DMS79 treated with DMSO at 0.1 percent for 48 hours (cell line): ENCODE data around the gene NF1.

Source experiments
- DNase-seq: peaks from one replicate; lab custom pipeline; 2025; lab: John Stamatoyannopoulos, UW

Gene NF1

DNA sequence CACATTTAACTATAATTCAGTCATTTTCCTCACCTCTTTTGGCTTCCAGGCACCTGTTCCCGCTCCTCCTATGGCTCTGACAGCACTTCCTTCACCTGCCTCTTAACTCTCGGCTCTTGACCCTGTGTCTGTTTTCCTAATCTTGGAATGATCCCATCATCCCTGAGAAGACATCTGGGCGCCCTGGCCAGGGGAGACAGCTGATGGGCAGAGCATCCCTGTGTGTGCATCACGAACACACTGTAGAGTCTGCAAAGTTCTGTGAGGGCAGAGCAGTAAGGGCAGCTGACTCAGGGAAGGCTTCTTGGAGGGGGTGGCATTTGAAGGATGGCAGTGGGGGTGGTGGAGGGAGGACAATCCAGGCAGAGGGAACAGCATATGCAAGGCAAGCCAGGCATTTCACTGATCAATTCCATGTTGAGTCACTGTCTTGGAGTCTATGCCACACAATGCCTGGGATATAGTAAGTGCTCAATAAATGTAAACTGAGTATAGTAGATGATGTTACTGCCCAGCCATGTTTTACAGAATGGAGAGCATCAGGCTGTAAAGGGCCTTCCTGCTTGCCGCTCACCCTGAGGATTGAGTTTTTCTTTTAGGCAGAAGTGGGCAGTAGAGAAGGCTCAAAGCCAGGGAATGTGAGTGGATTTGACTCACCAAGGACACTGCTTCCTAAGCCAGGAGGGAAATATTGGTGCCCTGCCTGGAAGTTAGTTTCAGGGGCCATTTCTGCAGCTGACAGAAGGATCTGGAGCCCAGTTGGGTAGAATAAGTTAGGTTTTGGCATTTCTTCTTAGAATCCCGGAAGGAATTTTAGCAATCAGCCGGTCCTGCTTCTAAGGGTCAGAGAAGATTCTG, 290.9 kb downstream of the NF1 start:
- DNase-seq = no peak

DNA sequence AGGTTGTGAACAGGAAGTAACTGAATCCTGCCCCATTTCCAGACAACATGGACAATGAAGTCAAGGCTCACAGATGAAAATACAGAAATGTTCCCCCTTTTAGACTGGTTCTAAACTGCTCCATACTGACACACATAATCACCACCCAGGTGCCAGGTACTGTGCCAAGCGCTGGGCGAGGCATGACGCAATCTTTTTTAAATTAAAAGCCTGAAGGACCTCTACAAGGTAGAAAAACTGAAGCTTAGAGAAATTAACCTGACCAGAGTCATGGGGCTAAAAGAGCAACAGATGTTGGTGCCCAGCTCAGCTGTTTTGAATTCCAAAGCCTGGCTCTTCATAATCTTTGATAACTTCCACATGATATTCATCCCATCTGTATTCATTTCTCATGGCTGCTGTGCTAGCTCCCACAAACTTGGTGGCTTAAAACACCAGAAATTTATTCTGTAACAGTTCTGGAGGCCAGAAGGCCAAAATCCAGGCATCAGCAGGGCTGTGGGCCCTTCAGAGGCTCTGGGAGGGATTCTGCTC, 291.8 kb downstream of the NF1 start:
- no peak for DNase-seq

DNA sequence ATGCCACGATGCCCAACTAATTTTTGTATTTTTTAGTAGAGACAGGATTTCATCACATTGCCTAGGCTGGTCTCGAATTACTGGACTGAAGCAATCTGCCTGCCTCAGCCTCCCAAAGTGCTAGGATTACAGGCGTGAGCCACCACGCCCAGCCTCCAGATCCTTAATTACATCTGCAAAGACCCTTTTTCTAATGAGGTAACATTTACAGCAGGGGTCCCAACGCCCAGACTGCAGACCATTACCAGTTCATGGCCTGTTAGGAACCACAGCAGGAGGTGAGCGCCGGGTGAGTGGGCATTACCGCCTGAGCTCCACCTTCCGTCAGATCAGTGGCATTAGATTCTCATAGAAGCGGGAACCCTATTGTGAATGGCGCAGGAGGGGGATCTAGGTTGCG, 292.7 kb downstream of the NF1 start:
- no peak for DNase-seq

DNA sequence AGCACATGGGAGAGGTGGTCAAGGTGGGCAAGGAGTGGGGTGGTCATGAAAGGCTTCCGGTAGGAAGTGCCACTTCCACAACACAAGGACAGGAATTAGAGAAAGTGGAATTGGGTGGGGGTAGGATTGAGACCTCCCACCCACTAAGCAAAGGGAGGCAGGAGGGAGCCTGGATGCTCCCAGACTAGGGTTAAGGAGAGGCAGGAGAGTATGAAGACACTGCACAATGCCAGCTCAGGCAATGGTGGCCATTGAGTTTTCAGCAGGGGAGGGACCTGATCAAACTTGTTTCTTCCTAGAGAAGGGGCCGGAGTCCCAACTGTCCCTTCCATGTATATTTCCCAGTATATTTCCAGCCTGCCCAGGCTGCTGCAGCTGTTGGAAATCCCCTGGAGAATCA, 293.6 kb downstream of the NF1 start:
- DNase-seq = no peak

DNA sequence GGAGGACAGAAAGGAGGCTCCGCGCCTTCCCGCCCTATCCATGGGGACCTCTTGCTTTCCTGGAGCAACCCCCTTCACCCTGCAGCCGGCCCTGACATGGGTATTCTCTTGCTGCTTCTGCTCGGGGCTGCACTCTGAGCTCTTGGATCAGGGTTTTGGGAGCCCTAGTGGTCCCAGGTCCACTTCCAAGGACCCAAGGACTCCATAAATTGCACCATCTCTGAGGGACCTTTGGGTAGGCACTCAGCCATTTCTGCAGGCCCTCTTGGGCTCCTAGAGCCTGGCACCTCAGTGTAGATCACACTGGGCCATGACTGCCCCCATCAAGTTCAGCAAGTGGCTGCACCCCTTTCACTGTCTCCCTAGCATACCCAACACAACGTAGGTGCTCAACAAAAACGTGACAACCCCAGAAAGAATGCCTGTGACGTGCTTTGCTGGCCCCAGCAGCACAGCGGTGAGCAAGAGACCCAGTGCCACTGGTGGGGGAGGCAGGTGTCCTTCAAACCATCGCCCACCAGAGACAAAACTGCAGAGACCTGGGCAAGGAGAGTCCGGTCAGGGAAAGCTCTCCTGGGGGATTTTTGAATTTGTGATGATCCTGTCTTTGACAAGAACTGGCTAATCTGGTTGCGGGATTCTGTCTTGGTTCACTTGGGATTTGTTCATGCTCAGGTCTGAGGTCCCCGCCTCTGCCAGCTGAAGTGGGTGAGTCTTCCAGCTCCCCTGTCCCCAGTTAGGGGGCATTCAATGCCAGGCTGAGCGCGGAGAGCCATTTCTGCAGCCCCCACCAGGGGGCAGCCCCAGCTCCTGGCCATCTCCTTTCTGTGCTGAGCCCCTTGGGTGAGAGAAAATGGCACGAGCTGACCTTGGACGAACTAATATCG, 294.2 kb downstream of the NF1 start:
- peak; percentile 21 for DNase-seq

DNA sequence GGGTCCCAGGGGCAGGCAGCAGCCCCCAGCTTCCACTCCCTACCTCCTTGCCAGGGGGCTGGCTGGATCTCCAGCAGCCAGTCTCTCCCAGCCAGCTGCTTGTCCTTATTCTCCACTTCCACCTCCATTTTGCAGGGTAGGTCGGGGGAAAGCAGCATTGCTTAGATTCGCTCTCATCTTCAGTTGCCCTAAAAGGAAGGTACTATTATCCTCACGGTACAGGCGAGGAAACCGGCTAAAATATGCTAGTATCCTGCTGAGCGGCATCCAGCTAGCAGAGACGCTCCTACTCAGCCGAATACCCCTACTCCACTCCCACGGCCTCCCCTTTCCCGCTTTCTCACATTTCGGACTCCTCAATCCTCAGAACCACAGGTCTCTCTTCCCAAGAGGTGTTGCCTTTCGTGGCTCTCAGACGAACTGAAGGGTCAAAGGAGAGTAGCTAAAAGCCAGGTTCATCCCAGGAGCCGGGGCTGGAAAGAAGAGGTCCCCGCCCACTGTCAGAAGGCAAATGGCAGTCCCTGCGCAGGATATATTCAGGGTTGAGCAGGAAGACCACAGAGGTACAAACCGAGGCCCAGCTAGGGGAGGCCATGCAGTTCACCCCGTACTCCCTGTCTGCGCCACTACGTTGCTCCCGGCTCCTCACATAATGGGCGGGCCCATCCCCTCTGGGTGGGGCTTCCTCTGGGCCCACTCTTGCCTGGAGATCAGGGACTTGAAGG, 295.0 kb downstream of the NF1 start:
- no peak for DNase-seq

DNA sequence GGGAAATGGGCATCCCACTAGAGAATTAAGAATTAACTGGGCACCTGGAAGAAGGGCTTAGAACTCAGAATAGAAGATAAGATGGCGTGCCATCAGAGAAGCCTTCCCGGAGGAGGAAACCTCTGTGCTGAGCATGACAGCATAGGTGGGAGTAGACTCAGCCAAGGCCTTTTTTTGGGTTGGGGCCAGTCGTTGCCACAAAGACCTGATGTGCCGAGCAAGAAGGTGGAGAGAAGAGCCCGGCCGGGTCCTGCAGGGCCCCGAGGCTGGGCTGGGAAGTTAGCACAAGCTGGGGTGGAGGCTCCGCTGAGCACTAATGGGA, 295.6 kb downstream of the NF1 start:
- no peak for DNase-seq

DNA sequence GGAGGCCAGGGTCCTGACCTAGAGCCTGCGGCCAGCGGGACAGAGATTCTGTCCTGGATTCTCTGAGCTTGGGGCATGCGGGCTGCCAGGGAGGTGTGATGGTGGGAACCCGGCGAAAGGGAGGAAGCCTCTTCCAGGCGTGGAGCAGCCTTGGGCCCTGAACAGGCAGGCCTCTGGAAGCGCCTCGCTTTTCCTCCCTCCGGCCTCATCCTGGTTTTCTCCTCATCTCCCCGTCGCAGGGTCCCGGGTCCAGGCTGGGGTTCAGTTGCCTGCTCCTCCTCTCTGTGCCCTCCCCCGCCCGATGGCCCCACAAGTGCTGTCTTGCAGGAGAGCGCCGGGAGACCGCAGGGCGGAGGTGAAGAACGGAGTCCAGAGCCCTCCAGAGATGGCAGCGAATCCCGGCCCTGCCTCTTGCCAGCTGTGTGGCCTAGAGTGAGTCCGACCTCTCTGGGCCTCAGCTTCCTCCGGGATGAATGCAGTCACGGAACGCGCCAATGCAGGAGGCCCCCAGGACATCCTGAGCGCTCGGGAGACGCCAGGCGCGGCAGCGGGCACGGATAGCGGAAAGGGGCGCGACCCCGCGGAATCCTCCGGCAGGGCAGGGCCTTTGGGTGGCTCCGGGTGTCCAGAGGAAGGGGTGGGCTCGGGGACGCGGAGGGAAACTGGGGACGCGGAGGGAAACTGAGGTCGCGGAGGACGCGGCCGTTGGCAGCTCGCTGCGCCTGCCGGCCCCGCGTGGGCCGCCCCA, 296.1 kb downstream of the NF1 start:
- DNase-seq = no peak

DNA sequence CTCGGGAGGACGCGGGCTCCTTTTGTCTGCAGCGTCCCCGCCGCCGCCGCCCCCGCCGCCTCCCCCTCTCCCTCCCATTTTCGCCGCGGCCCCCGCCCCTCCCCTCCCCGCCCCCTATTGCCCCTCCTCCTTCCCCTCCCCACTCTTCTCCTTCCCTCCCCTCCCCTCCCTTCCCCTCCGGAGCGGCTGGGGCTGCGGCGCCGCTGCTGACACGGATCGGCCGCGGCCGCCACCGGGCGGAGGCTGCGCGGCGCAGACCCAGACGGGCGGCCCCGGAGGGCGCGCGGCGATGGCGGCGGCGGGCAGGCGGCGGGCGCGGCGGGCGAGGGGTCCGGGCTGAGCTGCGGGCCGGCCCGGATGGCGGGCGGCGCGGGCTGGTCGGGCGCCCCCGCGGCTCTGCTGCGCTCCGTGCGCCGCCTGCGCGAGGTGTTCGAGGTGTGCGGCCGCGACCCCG, 296.7 kb downstream of the NF1 start, which contains the start of gene RAB11FIP4:
RAB11FIP4 (plus strand) TSS at position 180 of the 454 bp plus-strand sequence; CDS start at position 358, 178 bp downstream.
- peak; percentile 27 for DNase-seq

DNA sequence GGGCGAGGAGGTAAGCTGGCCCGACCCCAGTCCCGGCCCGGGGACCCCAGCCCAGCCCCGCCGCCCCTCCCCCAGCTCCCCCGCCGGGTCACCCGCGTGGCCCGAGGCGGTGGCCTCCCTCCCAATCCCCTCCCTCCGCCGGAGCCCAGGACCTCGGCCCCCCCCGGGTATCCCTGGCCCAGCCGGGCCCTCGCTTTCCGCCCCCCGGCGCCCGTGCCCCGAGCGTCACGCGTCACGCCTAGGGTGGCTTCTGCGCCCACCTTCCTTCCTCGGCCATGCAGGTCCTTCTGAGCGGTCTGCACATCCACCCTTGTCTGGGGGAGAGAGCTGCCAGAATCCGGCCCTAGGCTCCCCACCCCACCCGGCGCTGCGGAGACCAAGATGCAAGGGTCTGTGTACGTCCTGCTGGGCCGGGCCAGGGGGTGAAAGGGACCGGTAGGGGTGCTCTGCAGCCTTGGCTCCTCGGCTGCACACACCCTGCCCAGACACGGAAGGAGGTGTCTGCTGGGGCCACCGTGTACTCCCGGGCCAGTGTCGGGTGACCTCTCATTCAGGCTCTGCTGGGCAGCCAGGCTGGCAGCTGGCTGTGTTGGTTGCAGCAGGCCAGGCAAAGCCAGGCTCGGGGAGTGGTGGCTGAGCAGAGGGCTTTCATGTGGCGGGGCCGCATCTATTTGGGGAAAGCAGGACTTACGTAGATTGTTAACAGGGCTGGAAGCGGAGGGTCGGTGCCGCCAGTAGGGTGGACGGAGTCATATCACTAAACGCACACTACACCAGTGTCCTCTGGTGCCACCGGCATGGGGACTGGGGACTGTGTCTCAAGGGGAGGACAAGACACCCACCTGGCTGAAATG, 297.5 kb downstream of the NF1 start:
- DNase-seq = peak; percentile 38

DNA sequence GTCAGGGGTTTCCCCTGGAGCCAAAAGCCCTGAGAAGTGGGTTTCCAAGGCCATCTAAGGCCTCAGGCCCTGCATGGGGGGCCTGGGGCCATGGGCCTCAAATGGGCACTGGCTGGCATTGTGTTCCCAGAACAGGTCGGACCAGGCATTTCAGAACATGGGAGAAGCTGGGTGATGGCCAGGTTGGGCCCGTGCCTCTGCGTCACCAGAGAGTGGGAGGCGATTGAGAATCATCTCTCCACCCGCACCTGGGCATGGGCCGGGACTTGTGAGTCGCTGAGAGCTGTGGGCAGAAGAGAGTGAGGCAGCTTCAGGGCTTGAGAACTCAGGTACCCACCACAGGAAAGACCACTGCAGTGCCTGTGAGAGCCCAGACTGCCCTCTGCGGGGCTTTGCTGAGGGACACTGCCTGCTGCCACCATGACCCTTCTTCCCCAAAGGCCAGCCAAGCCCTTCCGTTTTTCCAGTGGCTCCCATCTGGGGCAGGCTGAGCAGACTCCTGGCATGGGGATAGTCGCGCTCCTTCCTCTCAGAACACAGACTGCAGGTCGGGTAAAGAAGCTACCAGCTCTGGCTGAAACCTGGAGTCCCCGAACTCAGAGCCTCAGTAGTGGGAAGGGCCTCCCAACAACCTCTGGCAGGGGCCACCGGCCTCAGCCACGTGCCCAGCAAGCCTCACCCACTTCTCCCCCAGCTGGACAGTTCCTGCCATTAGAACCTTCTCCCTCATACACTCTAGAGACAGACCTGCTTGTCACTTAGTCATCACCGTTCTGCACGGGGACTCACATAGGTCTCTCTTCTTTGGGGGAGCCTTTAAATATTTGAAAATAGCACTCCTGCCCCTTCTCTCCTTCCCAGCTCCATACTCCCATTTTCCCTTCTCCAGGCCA, 298.3 kb downstream of the NF1 start:
- no peak for DNase-seq

DNA sequence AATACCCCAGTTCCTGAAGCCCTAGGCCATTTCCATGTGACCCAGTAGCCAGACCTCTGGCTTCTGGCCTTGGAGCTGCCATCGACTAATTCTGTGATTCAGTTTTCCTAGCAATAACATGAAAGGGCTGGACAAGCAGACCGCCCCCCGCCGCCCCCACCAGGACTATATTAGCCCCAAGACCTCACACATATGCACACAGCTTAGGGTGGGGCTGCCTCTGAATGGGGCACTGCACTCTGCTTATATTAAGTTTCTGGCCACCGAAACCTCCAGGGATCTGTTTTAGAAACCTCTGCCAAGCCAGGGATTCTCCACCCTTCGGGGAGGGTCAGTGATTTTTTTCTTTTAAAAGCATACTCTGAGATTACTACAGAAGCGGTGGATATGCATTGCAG, 299.0 kb downstream of the NF1 start:
- no peak for DNase-seq

DNA sequence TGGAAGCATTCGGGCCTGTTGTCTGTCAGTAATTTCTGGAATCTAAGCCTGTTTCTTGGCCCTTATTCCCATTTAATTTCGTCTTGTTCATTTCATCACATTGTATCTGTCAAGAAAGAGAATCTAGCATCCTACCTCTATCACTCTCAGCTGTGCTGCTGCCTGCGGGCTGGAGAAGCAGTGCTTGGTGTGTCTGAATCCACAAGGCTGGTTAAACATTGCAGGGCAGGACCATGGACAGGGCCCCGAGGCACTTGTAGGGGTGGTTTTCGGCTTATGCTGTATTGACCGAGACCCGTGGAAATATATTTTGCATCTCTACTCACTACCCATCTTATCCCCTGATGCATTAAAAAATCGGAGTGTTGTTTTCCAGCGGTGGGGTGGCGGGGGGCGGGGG, 299.8 kb downstream of the NF1 start:
- no peak for DNase-seq

DNA sequence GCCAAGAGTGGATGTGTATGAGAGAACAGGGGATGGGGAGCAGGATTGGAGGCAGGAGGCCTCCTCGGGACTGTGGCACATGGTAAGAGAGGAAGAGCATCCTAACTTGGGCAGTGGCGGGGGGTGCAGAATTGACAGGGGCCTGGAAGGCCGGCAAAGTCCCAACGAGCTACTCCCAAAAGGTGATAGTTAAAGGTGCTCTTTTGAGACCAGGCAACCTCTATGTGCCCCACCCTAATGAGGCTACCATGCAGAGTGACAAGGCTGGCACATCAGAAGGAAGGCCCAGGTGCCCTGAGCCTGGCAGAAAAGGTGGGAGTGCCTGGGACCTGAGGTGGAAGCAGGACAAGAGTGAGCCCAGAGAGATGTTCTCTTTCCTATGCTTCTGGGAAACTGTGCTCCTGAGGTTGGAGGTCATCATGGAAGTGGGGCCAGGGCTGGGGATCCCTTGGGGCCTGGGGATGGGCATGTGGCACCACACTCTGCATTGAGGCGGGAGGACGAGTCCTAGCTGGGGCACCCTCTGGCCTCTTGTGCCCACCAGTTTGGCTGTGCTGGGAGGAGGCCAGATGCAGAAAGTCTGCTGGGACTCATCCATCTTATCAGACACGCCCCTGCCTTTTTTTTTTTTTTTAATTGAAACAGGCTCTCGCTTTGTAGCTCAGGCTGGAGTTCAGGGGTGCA, 302.6 kb downstream of the NF1 start:
- DNase-seq = no peak

DNA sequence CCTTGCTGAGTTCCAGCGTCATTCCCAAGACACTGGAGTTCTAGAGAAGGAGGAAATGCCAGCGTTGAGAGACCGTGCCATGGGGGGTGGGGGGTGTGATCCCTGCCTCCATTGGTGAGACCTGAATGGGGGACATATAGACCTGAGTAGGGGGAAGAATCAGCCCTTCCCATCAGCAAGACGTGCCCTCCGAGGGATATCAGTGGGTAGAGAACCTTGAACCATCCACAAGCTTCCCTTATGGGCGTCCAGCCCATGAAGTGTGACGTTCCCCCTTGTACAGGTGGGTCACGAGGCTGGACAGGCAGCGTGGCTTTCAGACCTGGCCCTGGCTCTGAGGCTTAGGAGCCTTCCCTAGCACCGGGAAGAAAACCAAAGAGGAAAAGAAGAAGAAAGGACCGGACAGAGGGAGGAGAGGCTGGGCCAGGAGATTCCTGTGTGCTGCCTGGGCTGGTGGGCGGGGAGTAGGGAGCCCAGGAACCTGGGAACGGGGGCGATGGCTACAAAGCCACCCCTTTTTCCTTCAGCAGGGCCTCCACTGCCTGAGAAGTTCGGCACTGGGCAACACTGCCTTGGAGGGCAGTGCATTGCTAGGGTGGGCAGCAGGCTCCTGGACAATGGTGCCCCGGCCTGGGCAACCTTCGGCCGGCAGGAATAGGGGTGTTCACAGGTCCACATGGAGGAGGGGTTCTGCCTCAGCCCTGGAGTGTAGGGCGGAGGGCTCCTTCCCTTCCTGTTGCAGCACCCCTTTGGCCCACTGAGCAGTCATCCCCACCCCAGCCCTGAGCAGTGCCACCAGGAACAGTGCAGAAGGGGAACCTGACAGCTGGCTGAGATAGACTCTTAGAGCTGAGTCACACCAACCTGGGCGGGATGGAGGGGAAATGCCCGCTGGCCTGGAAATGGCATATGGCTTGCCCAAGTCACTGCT, 303.9 kb downstream of the NF1 start:
- DNase-seq = no peak

DNA sequence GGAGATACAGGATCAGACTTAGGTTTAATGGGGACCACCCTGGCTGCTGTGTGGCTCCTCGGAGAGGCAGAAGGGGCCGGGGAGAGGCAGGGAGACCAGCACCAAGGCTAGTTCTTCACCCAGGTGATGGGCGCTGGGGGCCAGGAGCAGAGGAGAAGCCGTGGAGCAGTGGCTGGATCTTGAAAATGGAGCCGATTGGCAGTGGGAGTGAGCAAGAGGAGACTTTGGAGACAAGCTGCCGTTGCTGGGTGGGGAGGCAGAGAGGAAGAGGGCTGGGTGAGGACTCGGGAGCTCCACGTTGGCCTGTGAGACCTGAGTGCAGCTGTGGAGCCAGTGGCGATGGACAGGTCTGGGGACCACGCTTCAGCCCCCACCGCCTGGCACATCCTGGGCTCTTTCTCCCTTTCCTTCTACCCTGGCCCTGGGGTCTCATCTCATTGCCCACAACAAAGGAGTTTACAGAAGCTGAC, 305.7 kb downstream of the NF1 start:
- no peak for DNase-seq

DNA sequence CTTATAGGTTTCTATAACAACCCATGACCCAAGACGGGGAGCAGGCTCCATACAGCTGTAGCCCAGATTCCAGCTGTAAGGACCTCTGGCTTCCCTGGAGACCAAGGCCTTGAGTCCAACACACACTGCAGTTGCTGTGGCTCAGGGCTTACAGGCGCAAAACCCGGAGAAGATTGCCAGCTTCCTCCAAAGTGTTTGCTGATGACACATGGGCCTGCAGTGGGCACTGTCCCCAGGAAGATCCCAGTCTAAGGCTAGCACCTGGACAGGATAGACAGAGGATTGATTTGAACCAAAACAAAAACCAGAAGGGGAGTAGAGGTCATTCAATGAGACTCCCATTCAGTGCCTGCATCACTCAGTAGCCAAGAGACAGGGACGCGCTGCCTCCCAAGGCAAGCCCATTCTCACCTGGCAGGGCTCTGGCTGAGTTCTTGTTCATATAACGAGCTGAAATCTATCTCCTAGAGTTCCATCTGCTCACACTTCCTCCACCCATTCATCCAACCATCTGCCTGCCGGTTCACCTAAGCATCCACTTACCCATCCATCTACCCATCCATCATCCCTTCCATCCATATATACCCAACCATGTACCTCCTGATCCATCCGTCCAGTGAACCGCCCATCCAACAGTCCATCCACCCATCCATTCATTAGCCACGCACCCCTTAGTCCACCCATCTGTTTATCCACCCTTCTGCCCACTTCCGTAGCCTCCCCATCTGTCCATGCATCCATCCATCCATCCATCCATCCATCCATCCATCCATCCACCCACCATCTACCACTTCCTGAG, 306.9 kb downstream of the NF1 start:
- DNase-seq = no peak
